Measurements from ENCODE around the gene RPA3.
"Not testable (repeated sequence)": the region's sequence is repeated elsewhere in the genome, so short reads cannot be mapped to it uniquely, and the experiment has no call there.

The RPA3 gene

DNA sequence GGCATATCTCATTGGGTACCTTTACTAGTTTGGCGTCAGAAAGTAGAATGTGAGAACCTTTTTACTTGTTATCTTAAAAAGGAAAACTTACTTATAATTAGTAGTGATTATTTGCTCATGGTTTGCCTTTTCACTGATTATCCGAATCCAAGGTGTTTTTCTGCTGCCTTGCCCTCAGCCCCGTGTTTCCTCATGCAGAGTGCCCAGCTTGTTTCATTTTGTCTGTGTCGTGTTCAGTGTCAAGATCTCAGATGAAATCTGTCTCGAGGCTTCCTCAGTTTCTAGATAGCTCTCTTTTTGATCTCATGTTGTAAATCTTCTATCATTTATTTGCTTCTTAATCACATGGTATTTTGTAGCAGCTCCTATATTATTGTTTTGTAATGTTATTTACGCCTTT is 30.1 kb downstream of the RPA3 start:
- DNase-seq: no peak

- DNase-seq: no peak
Observed at GRCh38 chr7:7687800-7688199, 30.6 kb downstream of the RPA3 start.

- DNase-seq: no peak
Observed at GRCh38 chr7:7686811-7687508, 31.4 kb downstream of the RPA3 start.

DNA sequence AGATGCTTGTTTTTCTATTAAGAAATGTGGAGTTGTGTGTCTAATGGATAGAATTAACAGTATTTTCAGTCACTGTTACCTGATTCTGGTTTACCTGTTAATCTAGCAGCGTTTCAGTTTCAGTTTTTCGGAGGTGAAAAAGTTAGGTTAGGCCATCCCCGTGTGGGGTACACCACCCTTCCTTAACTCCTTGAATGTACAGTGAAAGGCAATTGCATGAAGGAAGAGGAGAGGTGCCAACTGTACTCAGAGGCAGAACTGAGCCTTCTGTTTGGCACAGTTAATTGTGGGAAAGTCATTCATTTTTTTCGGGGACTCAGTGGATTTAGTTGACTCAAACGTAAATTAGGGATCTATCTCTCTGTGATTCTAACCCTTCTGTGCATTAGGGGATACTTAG is 35.5 kb downstream of the RPA3 start:
- DNase-seq: no peak

GRCh38 chr7:7681936-7682329 is 36.5 kb downstream of the RPA3 start:
- DNase-seq: no peak

GRCh38 chr7:7681191-7681935 is 37.0 kb downstream of the RPA3 start:
- DNase-seq: peak; percentile 71

DNA sequence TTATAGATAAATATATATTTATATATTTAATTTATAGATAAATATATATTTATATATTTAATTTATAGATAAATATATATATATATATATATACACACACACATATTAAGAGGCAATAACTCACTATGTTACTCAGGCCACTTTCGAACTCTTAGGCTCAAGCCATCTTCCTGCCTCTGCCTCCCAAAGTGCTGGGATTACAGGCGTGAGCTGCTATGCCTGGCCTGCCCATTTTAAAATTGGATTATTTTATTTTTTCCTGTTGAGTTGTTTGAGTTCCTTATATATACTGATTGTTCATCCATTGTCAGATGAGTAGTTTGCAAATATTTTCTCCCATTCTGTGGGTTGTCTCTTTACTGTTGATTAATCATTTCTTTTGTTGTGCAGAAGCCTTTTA is 38.8 kb downstream of the RPA3 start:
- DNase-seq: not testable (repeated sequence)

DNA sequence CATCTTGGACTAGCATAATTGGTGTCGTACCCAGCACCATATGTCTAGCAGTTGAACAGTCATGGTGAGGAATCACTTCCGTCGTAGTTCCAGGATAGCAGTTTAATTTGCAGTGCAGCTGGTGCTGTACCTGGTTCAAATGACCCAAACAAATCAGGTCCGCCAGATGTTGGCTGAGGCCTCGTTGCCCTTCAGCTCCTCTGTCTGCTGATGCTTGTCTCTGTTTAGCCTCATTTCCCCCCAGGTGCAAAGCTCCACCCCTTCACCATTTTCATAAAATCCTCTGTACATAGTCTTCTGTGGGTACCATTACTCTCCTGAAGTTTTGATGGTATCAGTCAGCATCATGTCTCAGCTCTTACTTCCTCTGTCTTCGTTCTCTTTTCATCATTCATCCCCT is 42.7 kb downstream of the RPA3 start:
- DNase-seq: no peak

- DNase-seq: no peak
Observed at GRCh38 chr7:7673240-7673550, 45.2 kb downstream of the RPA3 start.

DNA sequence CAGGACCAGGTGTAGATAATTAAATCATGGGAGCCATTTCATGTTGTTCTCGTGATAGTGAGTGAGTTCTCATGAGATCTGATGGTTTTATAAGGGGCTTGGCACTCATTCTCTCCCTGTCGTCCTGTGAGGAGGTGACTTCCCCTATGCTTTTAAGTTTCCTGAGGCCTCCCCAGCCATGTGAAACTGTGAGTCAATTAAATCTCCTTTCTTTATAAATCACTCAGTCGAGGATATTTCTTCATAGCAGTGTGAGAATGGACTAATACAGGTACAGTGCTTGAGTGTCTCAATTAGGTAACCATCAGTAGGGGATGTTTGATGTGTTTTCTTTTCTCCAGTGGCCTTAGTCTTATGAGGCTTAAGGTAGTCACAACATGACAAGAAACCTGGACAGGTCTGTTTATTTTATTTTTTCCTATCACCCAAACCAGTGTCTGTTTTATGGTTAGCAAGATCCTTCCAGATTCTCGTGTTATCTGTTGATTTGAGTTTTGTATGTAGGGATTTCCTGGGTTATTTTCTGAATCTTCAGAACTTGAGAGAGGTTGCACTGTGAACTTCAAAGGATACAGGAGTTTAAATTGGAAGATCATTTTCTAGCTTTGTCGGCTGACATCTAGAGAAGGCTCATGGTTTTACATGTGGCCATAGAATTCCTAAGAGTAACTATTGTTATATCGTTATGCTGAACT is 45.7 kb downstream of the RPA3 start:
- DNase-seq: no peak

GRCh38 chr7:7671361-7671760 is 47.0 kb downstream of the RPA3 start:
- DNase-seq: no peak

DNA sequence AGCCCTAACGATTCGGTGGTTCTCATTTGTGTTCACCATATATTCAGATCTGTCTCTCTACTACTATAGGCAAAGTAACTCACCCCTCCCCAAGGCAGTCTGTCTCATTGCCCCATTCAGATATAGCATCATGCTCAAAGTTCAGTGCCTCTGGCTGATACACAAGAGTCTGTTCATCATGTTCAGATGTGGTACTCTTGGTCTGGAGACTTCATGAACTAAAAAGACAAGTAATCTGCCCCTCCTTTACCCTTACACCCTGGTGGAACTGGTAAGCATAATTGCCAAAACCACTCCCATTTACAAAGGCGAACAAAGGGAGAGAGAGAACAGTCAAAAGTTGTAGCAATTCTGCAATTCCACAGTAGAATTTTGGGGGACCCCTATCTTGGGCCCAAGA is 47.9 kb downstream of the RPA3 start:
- DNase-seq: no peak

DNA sequence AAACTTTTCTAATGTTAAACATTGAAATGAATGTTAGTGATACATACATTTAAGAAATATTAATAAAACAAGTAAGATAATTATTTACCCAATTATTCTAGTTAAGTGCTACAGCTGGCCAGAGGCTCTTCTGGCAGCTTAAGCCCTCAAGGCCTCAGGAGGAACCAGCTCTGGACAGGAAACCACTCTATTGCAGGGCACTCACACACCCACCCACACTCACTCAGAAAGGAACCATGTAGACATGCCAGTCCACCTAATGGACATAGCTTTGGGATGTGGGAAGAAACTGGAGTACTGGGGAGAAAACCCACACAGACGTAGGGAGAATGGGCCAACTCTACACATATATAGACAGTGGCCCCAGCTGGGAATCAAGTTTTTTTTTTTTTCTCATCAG is 49.7 kb downstream of the RPA3 start:
- DNase-seq: no peak

- DNase-seq: no peak
Observed at GRCh38 chr7:7667187-7667586, 51.2 kb downstream of the RPA3 start.

GRCh38 chr7:7665031-7665430 is 53.4 kb downstream of the RPA3 start:
- no peak for DNase-seq

- DNase-seq: no peak
Observed at GRCh38 chr7:7664291-7664690, 54.1 kb downstream of the RPA3 start.

GRCh38 chr7:7662527-7662926 is 55.9 kb downstream of the RPA3 start:
- DNase-seq: no peak

DNA sequence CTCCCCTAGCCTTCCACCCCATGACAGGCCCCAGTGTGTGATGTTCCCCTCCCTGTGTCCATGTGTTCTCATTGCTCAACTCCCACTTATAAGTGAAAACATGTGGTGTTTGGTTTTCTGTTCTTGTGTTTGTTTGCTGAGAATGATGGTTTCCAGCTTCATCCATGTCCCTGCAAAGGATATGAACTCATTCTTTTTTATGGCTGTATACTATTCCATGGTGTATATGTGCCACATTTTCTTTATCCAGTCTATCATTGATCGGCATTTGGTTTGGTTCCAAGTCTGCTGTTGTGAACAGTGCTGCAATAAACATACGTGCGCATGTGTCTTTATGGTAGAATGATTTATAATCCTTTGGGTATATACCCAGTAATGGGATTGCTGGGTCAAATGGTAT is 61.9 kb downstream of the RPA3 start:
- DNase-seq: not testable (repeated sequence)

DNA sequence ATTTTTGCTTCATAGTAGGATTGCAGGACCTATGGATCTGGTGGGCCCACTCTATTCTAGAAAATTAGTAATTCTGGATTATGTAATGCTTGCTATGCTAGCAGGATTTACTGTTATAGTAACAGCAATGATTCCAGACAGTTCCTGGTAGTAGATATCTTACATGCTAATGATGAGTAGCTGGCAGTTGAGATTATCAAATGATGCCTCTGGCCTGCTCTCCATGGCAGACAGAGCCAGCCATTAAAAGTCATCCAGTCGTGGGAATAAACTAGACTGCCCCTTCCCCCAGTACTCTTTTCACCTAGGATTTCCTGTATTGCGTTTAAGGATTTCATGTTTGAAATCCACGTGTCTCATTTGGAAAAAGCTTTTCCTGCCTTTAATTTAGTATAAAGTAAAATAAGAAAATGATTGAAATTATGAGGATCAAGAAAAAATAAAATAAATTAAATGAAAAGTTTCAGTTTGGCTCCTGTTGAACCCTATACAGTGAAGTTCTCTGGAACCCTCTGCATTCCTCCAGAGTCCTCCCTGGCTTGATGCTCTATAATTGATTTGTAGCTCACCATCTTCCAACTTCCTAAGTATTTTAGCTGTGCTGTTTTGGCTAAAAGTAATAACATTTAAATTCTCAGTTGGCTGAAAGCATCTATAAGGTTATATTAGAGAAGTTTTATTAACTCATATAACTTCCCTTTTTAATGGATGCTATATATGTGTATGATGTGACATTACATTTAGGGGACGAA is 63.3 kb downstream of the RPA3 start:
- DNase-seq: no peak

DNA sequence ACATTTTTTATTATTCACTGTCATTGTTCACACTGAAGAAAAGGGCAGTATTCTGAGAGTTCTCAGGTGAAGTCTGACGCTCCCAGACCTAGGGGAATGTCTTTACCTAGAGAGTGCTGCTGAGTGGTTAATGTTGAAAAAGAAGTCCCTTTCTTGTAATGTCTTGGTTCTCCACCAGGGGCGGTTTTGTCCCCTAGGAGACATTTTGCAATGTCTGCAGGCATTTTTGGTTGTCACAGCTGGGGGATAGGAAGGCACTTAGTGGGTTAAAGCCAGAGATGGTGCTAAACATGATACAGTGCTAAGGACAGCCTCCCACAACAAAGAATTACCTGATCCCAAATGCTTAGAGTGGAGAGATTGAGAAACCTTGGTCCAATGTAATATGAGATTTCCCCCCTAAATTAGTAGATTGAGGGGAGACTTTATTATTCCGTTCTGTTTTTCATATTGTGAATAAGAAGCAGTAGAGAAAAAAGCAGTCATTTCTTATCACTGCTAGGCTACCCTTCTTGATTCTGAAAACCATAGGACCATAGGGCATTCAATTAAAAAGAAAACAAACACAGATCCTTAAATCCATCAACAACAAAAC is 64.7 kb downstream of the RPA3 start:
- peak; percentile 54 for DNase-seq

DNA sequence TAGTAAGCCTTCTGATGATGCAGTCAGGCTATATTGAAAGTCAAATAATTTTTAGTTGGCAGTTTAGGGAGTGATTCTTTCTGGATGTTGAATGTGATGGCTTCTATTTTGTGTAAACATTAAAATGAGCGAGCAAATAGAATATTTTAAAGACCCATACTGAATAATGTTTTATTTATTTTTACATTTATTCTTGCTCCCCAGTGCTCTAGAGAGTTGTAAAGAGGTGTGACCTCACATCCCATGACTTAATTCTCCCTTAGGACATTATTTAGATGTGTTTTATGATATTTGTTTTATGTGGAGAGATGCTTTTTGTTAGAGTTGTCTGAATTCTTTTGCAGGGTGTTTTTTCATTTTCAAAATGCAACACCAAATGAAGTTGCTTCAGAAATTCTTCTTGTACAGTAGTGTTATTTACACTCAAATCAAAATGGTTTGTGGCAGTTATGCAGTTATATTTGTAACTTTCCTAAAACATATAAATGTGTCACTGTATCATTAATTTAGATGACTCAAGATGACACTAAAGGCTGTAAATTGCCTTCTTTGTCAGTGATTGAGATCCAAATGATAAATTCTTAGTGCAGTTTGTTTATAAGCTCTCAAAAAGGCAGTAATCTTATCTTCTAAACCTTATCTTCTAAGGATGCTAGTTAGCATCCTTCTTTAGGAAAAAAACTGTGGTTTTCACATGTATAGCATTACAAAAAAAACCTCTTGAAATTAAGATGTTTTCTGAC is 65.4 kb downstream of the RPA3 start:
- no peak for DNase-seq

DNA sequence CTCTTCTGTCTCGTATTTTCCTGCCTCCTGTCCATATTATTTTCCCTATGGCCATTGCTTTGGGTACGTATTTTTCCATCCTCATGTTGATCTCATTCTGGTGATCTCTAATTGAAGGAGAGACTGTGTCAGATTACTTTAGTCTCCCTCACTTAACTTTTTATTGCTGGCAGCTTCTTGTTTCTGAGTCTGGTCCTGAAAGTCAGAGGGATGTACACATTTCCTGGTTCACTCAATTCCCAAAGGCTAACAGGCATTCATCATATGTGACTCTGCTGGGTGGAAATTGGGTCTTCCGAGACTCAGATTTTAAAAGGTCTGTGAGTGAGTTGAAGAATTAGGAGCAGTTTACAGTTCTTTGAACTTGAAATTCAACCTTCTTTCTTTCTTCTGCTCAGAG is 66.9 kb downstream of the RPA3 start:
- no peak for DNase-seq

Data from RPMI8226 (cell line).